ENCODE results near the gene RCAN3.

DNA sequence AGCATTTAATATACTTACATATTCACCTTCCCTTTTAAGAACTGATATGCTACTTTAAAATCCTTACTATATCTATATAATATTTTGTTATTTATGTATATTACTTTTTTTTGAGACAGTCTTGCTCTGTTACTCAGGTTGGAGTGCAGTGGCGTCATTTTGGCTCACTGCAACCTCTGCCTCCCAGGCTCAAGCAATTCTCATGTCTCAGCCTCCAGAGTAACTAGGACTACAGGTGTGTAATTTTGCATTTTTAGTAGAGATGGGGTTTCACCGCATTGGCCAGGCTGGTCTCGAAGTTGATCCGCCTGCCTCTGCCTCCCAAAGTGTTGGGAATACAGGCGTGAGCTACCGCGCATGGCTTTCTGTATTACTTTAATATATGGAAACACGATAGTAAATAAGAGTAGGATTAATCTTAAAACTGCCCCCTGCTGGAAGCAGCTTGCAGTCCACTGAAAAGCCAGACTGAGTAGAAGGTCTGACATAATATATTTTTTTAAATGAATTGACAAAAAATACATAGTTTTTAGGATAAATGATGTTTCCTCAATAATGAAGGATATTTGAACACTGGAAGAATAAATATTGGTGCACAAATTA, 24.4 kb downstream of the RCAN3 start:
- peak in 4 of 5 experiments; percentile 16 to 48 (median 26) for TF ChIP-seq CTCF (IDR thresholded peaks at IDR 0.05)
- no peak for TF ChIP-seq POLR2A (IDR thresholded peaks at IDR 0.05)
- no peak for TF ChIP-seq EP300 (IDR thresholded peaks at IDR 0.05)

All from tibial nerve (tissue), 4 donors.